ENCODE measurements around the gene MYO3B.

The MYO3B gene

DNA sequence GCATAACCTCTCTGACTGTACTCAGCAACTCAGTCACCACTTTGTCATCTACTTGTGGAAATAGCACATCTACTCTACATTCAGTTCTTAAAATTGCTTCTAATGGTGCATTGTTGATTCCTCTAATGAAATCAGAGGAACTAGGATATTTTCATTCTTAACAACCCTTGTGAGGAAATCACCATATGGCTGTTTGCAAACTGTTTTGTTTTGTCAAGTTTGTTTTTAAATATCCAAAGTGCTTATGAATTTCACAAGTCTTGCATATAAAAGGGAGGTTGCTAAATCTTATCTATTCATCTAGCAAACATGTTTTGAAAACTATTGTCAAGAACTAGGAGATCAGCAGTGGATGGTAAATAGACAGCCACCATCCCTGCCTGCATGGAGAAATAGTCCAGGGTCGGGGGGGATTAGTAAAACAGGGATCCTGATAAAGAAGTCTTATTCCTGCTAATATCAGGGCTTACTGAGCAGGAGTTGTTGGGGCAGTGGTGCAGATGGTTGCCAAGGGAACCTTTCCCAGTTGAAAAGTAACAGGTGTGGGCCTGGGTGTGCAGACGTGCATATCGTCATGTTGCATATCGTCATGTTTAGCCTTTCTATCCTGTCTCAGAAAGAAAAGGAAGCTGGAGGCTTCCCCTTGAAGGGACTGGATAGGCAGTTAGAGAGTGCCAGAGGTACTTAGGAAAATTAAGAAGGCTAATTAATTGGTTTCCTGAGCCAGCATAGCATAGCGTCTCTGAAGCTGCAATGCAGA lies 7.5 kb upstream of the MYO3B start:
- DNase-seq (ENCODE audit: low spot score) = no peak
- ChIA-PET CTCF (no interaction called here), POLR2A (ENCODE audit: low non-redundant PET) (no interaction called here)
- TF ChIP-seq, protein P1, sequence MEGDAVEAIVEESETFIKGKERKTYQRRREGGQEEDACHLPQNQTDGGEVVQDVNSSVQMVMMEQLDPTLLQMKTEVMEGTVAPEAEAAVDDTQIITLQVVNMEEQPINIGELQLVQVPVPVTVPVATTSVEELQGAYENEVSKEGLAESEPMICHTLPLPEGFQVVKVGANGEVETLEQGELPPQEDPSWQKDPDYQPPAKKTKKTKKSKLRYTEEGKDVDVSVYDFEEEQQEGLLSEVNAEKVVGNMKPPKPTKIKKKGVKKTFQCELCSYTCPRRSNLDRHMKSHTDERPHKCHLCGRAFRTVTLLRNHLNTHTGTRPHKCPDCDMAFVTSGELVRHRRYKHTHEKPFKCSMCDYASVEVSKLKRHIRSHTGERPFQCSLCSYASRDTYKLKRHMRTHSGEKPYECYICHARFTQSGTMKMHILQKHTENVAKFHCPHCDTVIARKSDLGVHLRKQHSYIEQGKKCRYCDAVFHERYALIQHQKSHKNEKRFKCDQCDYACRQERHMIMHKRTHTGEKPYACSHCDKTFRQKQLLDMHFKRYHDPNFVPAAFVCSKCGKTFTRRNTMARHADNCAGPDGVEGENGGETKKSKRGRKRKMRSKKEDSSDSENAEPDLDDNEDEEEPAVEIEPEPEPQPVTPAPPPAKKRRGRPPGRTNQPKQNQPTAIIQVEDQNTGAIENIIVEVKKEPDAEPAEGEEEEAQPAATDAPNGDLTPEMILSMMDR (conservative IDR thresholded peaks at IDR 0.05; ENCODE audit: low read depth) = no peak
- no peak overlapping the region for H3K27ac ChIP-seq

DNA sequence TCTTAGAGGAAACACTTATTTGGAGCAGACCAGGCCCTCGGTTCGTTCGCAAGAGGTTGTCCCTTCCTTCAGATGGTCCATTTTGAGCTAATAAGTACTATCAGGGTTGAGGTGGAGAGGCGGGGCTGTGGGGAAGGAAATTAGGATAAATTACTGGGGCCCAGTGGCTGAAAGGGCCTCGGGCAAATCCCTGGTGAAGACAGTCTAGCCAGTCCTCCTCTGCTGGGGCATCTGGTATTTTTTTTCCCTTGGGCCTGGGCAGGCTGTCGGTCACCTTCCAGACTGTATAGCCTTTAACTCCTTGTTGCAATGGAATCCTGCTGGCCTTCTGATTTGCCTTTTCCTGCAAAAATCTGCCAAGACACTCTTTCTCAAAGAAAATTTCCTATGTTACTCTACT lies 1.7 kb upstream of the MYO3B start:
- TF ChIP-seq, protein P1 (conservative IDR thresholded peaks at IDR 0.05; ENCODE audit: low read depth) = no peak
- DNase-seq (ENCODE audit: low spot score) = no peak
- ChIA-PET POLR2A (ENCODE audit: low non-redundant PET) (no interaction called here), CTCF (no interaction called here)
- no peak overlapping the region for H3K27ac ChIP-seq

DNA sequence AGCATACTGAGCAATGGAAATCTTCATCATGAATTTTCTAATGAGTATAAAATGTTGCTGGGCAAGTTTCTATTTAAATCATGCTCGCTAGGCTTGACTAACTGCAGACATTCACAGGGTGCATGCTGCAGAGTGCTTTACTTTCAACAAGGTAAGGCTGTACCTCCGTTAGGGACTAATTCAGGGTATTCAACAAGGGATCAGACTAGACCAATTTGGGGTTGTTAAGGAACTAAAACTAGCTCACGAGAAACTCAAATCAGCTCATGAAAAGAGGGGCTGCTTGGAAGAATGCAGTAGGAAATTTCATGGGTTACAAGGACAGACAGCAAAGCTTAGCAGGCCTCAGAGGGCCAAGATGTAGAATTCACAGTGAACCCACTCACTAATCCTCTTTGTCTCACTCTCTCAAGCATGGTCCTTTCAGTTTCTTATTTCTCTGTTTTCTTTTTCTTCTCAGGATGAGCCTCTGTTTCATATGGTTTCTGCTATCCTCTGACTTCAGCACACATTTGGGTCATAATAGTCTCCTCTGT lies 2.2 kb downstream of the MYO3B start:
- no peak for DNase-seq (ENCODE audit: low spot score)
- CTCF ChIA-PET = no interaction called here
- H3K27ac ChIP-seq = no peak overlapping the region
- TF ChIP-seq, protein P1 (conservative IDR thresholded peaks at IDR 0.05; ENCODE audit: low read depth) = no peak
- POLR2A ChIA-PET (ENCODE audit: low non-redundant PET) = no interaction called here

DNA sequence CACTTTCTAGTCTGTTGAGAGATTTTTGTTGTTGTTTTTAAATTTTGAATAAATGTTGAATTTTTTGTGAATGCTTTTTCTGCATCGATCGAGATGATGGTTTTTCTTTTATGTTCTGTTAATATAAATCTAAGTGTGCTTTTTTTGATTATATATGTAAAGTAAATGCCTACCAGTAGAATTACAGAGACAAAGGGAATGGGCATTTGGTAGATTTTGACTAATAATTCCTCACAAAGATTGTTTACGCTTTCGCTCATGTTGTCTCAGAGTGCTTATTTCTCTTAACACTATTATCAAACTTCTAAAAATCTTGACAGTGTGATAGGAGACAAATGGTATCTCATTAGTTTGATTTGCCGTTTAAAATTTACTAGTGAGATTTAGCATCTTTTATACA lies 3.7 kb downstream of the MYO3B start:
- POLR2A ChIA-PET (ENCODE audit: low non-redundant PET) = interaction anchor here (0.7 kb wide), 1 partner anchor 19 kb away, joined by 3 read pairs; no protein-coding TSS in a partner anchor

DNA sequence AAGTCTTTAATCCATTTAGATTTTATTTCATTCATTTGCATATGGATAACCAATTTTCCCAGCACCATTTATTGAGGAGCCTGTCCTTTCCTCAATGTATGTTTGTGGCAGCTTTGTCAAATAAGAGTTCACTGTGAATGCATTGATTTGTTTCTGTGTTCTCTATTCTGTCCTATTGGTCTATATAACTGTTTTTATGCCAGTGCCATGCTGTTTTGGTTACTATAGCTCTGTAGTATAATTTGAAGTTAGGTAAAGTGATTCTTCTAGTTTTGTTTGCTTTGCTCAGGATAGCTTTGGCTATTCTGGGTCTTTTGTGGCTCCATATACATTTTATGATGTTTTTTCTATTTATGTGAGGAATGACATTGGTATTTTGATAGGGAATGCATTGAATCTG lies 7.4 kb downstream of the MYO3B start:
- CTCF ChIA-PET = no interaction called here
- TF ChIP-seq, protein P1 (conservative IDR thresholded peaks at IDR 0.05; ENCODE audit: low read depth) = no peak

More for the DNA sequence above, 3.7 kb downstream of the MYO3B start:
- CTCF ChIA-PET = interaction anchor here (0.7 kb wide), 1 partner anchor 26 kb away, joined by 3 read pairs; no protein-coding TSS in a partner anchor
- DNase-seq (ENCODE audit: low spot score) = no peak
- TF ChIP-seq, protein P1 (conservative IDR thresholded peaks at IDR 0.05; ENCODE audit: low read depth) = no peak
- H3K27ac ChIP-seq = no peak overlapping the region

DNA sequence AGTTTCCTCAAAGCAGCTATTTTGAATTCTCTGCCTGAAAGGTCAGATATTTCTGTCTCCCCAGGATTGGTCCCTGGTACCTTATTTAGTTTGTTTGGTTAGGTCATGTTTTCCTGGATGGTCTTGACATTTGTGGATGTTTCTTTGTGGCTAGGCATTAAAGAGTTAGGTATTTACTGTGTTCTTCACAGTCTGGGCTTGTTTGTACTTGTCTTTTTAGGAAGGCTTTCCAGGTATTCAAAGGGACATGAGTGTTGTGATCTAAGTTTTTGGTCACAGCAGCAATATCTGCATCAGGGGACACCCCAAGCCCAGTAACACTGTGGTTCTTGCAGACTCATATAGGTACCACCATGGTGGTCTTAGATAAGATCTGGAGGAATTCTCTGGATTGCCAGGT lies 11.8 kb downstream of the MYO3B start:
- DNase-seq (ENCODE audit: low spot score) = no peak
- ChIA-PET POLR2A (ENCODE audit: low non-redundant PET) (no interaction called here), CTCF (no interaction called here)
- TF ChIP-seq, protein P1 (conservative IDR thresholded peaks at IDR 0.05; ENCODE audit: low read depth) = no peak
- H3K27ac ChIP-seq = no peak overlapping the region

More for the DNA sequence above, 7.4 kb downstream of the MYO3B start:
- H3K27ac ChIP-seq = no peak overlapping the region
- DNase-seq (ENCODE audit: low spot score) = no peak
- POLR2A ChIA-PET (ENCODE audit: low non-redundant PET) = no interaction called here

All from RWPE1 (cell line).